GM18873 (cell line): ENCODE results near the gene DHX15.

ENCODE experiments used
- ATAC-seq: cut with Tn5 transposase; IDR thresholded peaks from one replicate; pipeline ENCODE4 v1.9.1; 2021; ENCODE audit warnings: mild to moderate bottlenecking, moderate library complexity, moderate number of reproducible peaks; ENCODE audit not compliant: unreplicated experiment, low FRiP score

Gene DHX15

DNA sequence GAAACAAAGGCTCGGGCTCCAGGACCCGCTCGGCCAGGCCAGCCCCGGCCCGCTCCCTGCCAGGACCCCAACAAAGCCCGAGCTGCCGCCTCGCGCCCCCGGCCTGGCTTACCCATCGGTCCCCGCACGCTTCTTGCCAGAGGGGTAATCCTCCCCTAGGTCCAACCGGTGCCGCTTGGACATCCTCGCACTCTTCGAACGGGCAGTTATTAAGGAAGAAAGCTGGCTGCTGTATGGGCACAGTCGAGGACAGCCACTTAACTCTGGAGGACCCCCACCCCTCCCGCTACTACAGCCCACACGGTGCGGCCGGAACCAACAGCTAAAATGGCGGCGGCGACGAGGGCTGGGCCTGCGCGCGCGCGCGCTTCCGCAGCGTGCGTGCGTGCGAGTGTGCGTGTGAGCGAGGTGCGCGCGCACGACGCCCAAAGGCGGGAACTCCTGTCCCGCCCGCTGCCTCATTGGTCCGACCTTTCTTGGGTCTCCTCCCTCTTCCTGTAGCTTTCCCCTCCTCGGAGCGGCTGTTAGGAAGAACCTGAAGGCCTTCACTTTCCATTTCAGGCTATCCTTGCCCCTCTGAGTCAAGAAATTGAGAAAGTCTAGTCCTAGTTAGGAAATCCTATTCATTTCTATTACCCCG lies at the start of gene DHX15:
DHX15 (minus strand) TSS at position 344 of the 640 bp plus-strand sequence; CDS start at position 183, 161 bp downstream.
- ATAC-seq = peak; percentile 88

DNA sequence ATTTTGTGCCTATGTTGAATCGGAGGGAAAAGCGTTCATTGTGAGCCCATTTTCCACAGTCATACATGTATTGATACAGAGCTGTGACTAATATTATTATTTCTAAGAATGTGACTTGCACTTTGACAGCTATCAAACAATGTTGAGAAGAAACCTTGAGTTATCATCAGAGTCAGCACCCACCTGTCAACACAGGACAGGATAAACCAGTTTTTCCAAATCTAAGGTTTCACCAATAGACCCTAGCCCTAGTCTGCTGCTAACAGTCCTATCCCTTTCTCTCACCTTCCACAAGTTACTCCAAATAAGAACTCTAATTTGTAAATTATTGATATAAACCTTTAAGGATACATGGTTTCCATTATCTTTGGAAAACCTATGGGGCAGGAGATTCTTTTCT lies 47.7 kb upstream of the DHX15 start:
- no peak for ATAC-seq

DNA sequence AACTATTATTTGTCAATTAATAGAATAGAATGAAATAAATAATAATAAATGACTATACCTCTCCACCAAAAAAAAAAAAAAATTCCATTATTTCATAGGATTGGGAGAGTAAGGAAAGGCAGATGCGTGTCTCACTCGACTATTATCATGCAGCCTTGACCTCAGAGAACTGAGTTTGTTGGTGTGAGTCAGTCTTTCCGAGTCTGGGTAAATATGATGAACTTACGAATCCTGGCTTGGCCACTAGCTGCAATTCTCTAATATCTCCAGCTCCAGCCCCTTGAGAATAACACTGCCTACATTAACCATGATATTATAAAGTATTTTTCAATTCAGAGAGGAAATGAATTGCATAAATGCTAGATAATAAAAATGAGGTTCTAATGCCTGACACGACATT lies 46.6 kb upstream of the DHX15 start:
- ATAC-seq = no peak

DNA sequence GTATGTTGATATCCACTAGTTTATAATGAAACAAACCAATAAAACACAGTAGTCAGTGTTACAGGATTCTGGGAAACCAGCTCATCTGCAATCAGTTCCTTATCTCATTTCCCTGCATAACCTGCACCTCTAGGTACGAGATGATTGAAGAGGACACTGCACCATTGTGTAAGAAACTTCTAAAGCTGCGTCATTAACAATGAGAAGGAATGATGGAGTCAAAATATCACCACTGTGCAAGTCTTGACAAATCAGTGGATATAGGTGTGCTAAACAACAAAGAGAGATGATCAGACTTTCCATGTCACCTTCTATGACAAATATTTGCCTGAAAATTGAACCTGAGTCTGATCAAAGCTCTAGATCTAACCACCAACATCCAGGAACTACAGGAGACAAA lies 40.7 kb upstream of the DHX15 start:
- ATAC-seq = no peak

DNA sequence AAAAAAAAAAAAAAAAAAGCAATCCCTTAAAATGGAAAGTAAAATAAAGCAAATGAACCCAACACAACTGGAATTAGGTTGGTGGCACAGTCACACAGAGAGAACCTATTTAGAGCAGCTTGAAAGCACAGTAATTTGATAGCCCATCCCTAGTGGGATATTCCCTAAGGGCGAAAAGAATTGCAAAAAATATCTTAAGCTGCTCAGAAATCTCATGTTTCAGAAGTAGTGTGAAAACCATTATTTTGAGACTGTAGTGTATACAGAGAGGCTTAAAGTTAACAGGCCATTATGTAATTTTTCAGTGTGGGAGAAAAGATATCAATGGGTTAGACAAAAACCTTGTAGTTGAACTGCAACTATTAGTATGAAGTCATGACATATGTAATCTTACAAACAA lies 40.0 kb upstream of the DHX15 start:
- no peak for ATAC-seq

DNA sequence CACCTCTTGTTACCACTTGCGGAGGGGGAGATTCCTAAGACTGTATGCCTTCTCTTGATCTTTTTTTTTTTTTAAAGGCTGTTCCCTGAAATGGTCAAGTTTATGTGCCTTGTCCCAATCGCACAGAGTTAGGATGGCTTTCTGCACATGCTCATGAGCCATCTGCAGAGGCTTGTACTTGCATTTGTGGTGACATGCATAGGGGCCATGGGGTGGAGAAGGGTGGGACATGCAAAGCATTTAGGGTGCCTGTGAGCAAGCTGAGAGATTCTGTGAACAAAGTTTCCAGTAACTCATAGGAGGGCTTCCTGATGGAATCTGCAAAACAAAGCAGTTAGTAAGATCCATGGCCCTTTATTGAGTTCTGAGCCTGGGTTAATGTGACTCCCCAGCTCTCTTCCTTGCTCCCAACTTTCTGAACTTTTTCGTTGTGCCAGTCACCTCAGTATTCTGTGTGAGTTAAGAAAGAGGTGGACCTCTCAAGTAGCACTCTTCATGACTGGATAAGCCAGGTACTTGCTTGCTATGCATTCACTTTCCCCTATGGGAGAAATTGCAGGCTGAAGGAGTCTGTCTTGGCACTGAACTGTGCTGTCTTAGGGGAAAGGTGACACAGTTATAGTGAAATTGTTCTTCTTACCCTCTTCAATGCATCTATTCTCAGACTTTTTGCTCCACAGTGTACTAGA lies 37.9 kb upstream of the DHX15 start:
- ATAC-seq = no peak

DNA sequence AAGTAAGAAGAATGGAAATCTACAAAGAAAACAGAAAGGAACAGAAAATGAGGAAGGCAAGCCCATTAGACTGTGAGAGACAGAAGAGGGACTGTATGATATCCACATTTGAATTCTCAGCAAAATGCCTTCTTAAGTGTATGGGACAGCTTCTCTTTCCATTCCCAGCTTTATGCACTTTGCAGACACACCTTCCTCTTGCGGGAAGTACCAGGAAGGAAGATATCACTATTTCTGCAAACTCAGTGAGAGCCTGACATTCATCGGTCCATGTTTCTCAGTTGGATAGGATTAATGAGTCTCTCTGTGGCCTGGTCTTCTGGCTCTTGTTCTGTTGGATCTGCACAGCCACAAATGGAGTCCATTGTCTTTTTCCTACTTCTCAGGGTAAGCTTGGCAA lies 31.6 kb upstream of the DHX15 start:
- ATAC-seq = no peak

DNA sequence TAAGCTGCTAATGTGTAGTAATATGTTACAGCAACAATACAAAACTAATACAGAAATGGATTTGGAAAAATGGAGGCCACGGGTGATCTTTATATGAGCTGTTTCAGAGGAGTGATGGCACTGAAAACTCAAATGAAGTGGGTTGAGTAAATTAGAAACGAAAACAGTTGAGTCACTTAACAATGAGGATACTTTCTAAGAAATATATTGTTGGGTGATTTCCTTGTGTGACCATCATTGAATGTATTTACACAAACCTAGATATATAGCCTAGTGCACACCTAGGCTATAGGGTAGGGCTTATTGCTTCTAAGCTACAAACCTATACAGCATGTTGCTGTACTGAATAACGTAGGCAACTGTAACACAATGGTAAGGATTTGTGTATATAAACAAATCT lies 30.5 kb upstream of the DHX15 start:
- no peak for ATAC-seq

DNA sequence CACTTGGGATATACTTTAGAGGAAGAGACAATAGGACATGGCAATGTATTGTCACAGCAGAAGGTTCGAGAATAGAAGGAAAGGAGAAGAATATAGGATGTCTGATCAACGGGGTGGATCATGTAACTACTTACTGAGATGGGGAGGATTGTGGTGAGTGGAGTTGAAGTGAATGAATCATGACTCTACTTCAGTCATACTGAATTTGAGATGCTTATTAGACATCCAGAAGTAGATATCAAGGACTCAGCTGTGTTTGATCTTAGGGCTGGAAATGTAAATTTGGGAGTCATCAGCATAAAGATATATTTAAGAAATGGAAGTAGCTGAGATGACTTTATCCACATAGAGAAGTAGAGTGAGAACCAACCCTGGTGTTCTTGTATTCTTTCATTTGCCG lies 29.1 kb upstream of the DHX15 start:
- no peak for ATAC-seq

DNA sequence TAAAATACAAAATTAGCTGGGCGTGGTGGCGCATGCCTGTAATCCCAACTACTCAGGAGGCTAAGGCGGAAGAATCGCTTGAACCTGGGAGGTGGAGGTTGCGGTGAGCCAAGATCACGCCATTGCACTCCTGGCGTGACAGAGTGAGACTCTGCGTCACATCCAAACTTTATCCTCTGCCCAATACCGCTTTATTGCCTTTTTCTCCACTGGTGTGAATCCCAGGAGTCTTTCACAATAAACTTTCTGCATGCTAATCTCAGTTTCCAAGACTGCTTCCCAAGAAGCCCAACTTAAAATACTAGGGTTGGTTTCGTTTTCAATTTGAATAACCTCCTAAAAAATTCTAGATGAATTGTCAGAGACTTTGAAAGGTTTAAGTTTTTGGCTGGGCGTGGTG lies 27.2 kb upstream of the DHX15 start:
- no peak for ATAC-seq

DNA sequence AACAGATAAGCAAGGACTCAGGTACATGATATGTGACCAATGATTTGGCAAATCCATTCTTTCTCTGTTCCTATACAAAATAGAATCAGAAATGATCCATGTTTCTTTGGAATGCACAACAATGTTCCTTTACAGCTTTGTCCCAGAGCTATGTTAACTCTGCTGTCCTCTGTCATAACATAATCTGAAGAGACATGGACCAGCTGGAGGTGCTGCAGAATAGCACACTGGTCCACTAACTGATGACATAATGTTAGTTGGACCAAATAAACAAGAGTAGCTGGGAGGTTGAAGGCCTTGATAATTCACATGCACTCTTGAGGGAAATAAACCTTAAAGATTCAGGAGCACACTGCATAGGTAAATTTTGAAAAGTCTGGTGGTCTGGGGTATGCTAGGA lies 23.0 kb upstream of the DHX15 start:
- no peak for ATAC-seq

DNA sequence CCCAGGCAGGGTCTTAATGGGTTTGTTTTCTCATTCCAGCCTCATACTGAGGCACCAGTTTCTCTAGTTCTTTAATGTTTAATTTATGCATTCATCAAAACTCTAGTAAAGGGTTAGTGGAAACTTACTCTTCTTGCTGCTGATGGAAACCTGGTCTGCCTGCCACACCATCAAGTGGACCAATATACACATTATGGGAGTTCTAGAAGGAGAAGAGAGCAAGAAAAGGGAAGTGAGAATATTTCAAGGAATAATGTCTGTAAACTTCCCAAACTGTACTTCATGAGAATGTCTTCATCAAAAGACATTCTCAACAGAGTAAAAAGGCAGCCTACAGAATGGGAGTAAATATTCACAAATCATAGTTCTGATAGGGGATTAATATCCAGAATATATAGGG lies 20.9 kb upstream of the DHX15 start:
- no peak for ATAC-seq

DNA sequence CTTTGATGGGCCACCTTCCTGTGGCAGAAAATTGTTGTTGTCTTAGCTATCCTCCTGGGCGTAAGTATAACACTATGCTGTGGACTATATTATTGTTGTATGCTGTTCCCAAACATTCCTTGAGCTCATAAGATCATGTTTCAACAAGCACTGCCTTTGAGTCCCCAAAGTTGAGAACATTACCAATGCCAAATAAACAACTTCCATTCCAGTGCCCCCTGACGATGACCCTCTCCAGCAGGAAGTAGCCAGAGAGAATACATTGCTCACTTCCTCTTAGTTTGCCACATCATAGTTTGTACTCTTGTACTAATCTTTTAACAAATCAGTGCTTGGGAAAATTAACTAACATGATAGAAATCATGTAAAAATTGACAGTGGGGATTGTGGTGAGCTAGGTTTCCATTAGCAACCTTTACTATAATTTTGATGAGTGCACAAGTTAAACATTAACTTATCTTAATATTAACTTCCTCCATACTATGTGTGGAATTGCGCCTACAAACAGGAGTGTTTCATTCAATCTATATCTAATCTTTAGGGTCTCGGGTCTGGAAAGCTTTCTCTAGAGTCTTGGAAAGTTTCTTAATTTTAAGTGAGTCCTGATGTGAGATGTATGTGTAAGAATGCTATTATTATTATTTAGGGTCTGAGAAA lies 20.3 kb upstream of the DHX15 start:
- no peak for ATAC-seq

DNA sequence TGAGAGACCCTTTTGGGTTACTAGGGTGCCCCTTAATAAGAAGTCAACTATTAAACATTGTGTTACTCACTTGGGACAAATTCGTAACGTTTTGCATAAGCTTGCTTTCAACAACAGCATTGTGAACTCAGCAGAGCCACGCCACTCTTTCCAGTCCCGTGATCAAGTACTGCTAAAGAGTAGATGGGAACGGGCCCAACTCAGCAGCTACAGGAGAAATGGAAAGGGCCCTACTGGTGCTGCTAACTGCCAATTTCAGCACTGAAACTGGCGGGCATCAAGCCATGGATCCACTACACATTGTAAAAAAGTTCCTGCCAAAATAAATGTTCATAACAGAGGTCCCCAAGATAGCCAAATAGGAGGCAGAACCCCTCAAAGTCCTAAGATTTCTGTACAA lies 19.0 kb upstream of the DHX15 start:
- no peak for ATAC-seq

DNA sequence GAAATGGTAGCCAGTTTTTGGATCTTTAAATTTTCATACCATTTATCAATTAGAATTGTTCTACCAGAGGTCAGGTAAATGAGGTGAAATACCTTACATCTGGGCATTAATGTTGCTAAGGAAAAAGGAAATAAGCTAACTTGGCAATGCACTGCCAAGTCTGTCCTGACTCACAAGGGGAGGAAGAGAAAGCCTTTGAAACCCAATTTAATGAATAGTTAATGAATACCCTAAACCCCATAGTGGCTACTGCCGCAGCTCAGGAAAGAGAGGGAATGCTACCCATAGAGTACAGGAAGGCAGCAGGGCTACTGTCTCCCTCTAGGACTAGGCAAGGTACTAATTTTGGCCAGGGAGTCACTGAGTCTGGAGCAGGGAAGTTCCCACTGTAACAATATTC lies 16.8 kb upstream of the DHX15 start:
- ATAC-seq = no peak

DNA sequence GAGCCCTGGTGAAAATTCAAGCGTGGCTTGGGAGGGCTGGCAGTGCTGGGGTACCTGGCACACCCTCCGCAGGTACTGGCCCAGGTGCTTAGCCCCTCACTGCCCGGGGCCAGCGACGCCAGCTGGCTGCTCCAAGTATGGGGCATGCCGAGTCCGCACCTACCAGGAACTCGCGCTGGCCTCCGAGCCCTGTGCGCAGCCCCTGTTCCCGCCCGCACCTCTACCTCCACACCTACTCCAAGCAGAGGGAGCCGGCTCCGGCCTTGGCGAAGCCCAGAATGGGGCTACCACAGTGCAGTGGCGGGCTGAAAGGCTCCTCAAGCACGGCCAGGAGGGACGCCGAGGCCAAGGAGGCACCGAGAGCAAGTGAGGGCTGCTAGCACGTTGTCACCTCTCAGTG lies 14.9 kb upstream of the DHX15 start:
- ATAC-seq = no peak

DNA sequence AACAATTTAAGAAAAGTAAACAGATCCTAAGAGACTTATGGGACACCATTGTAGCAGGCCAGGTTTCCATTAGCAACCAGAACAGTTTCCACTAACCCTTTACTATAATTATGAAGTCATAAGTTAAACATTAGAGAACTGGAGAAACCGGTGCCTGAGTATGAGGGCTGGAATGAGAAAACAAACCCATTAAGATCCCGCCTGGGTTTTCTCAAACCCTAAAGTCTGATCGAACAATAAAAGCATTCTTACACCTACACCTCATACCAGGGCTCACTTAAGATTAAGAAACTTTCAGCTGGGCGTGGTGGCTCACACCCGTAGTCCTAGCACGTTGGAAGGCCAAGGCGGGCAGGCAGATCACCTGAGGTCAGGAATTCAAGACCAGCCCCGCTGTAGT lies 13.7 kb upstream of the DHX15 start:
- ATAC-seq = no peak

DNA sequence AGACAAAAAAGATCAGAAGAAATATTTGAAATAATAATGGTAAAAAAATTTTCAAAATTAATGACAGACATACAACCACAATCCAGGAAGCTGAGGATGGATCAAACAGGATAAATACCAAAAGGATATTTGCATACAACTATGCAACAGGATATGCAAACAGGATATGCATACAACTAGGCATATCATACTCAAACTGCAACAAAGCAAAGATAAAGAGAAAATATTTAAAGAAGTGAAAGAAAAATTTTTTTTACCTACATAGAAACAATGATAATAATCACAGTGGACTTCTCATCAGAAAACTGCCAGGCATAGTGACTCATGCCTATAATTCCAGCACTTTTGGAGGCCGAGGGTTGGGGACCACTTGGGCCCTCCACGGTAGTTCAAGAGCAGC lies 11.3 kb upstream of the DHX15 start:
- no peak for ATAC-seq

DNA sequence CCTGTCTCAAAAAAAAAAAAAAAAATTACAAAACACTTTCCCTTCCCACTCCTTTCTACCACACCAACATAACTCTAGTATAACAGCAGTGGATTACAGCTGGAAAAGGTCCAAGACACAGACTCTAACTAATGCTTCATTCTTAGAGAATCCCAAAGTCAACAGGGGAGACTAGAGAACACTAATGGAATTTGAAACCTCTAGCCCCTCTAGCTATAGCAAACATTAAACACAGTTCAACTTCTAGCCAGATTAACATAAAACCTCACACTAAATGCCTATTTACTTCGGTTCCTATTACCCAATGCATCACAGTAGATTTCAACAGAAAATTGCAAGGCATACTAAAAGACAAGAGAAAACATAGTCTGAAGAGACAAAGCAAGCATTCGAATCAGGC lies 10.5 kb upstream of the DHX15 start:
- ATAC-seq = no peak

DNA sequence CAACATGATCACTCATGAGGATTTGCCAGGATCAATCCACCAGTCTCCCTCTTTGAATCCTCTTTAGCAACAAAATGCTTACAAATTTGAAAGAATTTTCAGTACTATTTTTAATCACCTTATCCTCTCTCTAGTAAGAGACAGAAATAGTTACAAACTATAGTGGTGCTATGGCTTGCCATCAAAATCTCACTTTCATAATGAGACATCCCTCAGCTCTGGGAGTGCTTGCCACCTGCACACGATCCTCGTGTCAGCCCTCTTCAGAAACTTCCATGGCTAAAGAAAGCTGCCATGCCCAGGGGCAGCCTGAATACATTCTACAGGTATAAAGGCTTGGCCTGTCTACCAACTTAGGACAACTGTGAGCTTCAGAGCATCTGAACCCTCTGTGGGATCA lies 5.1 kb upstream of the DHX15 start:
- peak; percentile 71 for ATAC-seq

DNA sequence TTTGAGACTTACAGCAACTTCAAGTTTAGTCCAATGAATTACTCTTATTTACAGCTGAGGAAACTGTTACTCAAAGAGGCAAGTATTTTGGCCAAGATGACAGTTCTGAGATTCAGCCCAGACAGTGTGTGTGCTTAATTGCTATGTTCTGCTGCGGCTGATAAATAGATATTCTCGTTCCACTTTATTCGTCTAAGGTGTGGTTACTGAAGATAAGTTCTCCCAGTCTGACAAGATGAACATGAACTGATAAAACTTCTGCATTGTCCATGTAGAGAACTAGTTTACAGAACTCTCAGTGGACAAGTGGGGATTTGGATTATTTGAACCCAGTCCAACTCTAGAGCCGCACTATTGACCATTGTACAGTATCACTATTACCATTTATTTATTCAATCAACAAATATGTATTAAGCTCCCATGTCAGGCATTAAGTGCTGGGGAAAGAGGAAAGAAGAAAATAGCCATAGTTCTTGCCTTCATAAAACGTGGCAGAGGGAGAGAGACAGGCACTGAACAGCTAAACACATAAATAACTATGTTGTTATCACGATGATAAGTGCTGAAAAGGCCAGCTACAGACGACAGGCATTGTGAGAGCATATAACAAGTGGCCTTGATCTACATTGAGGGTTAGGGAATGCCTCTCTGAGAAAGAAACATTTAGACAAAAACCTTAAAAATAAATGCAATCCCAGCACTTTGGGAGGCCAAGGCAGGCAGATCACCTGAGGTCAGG lies 4.0 kb upstream of the DHX15 start:
- no peak for ATAC-seq
